Heart left ventricle (tissue), 16 donors: ENCODE results near the gene ANP32A. TPM values are rescaled to one million over a fixed set of nuclear protein-coding genes. Genes with fewer than 3 reads are reported as not detected.
A peak's percentile ranks its signal among the peaks of the same experiment; 100 is the strongest.
"Not testable (repeated sequence)": the region's sequence is repeated elsewhere in the genome, so short reads cannot be mapped to it uniquely, and the experiment has no call there.

Source experiments
- ATAC-seq, 4 donors: fragments of 200-7000 bp; cut with Tn5 transposase; one replicate each; pipeline ENCODE4 v1.9.1; 2020 to 2022; ENCODE audit warnings: moderate library complexity in 4 of 4, mild to moderate bottlenecking in 3 of 4, moderate number of reproducible peaks in 1 of 4
- DNase-seq, 5 donors: peaks; one replicate each; pipeline ENCODE4 v3.0.0-alpha.2; 2020
- H3K27ac ChIP-seq, 12 donors: fragments of 200-600 bp; sonication (generic) in 4 of 12; one replicate each; pipeline versions ENCODE4 v1.5.0 to v1.8.0; 2016 to 2022; ENCODE audit warnings: mild to moderate bottlenecking in 2 of 12
- H3K27me3 ChIP-seq, 9 donors: fragments of 200-600 bp; sonication (generic) in 2 of 9; one replicate each; pipeline versions ENCODE4 v1.5.1 to v1.8.0; 2016 to 2022; ENCODE audit warnings: mild to moderate bottlenecking in 3 of 9
- H3K36me3 ChIP-seq, 9 donors: fragments of 200-600 bp; sonication (generic) in 2 of 9; one replicate each; pipeline versions ENCODE4 v1.5.0 to v1.8.0; 2018 to 2022; ENCODE audit warnings: mild to moderate bottlenecking in 2 of 9
- H3K4me1 ChIP-seq, 12 donors: fragments of 200-600 bp; sonication (generic) in 4 of 12; one replicate each; pipeline versions ENCODE4 v1.5.0 to v1.8.0; 2016 to 2022; ENCODE audit warnings: mild to moderate bottlenecking in 3 of 12
- H3K4me3 ChIP-seq, 12 donors: fragments of 200-600 bp; sonication (generic) in 4 of 12; one replicate each; pipeline versions ENCODE4 v1.5.0 to v1.8.0; 2017 to 2022; ENCODE audit warnings: mild to moderate bottlenecking in 9 of 12, moderate library complexity in 4 of 12
- H3K9me3 ChIP-seq, 12 donors: fragments of 200-600 bp; sonication (generic) in 4 of 12; one replicate each; pipeline versions ENCODE4 v1.5.0 to v1.8.0; 2016 to 2022; ENCODE audit warnings: mild to moderate bottlenecking in 1 of 12
- POLR2A ChIP-seq, 2 donors: fragments of 450-650 bp; IDR thresholded peaks; one replicate each; pipeline ENCODE4 v1.6.1; 2017; ENCODE audit warnings: antibody characterized with exemption in 2 of 2, mild to moderate bottlenecking in 2 of 2, moderate library complexity in 2 of 2
- WGBS, 4 donors: extraction: QIAGEN DNeasy Blood & Tissue Kit in 2 of 4; methylation state at CpG; one replicate each; pipeline versions ENCODE4 v1.1.5 to v1.1.7; 2013 to 2018; 5-methylcytosine and 5-hydroxymethylcytosine counted together
- intact Hi-C, 10 donors: fragments of 100-400 bp; cut with DNase I; formaldehyde crosslinking; loops; one replicate each; pipeline versions ENCODE4 v1.11.1 to v1.14.2; 2022
- long read RNA-seq, 3 donors: library from polyadenylated mRNA; unstranded; transcript quantifications; one replicate each; pipeline ENCODE4 v2.0.0, GENCODE V29; 2020 to 2021
- polyA plus RNA-seq, 2 donors: library from polyadenylated mRNA; stranded (reverse); fragments of 200-250 nt; gene quantifications; one replicate each; pipeline ENCODE4 v1.2.3, GENCODE V29; 2013
- total RNA-seq, 9 donors: library from RNA; depleted of rRNA in 2 of 9; stranded (reverse); fragments of >200 nt in 2 of 9; fragmentation: NEBNext Ultra II Directional in 3 of 9; extraction: Animal tissue kit (Norgen Biotek cat#: 25700) in 3 of 9; gene quantifications; one replicate each; pipeline versions ENCODE4 v1.1.0 to v1.2.4, GENCODE V29; 2016 to 2023
- TF ChIP-seq, protein P1 (sequence below), 12 donors: fragments of 200-600 bp; sonication (generic) in 4 of 12; IDR thresholded peaks; one replicate each; pipeline versions ENCODE4 v1.5.0 to v1.8.0; 2018 to 2022; ENCODE audit warnings: antibody characterized with exemption in 12 of 12, mild to moderate bottlenecking in 5 of 12
- donor health status: ischemic (EF 13 %, LVEDD 7.1; RV severe dilation, severe dysfunction).
- donor health status: healthy with polysubstance abuse.
- donor health status: DM: no; HTN: yes; CAD: no.
- donor health status: DM: no; HTN: no; CAD: no.
- donor health status: ischemic (EF 25% LVEDD 6.9; RV normal size, moderate dysfunction).
- donor health status: ischemic (EF 25% LVEDD 5.7; RV mildly dilated, moderate dysfunction).
- donor health status: healthy.
- donor health status: DM: yes; HTN: yes; CAD: no.
- donor health status: ischemic (EF 35%, LVEDD 5.7; RV mildly dilated, moderate dysfunction).
- donor health status: nonischemic (EF 11% LVEDD 7.7; RV severe dilation, severe dysfunction).
- donor health status: DM: yes; HTN: yes; CAD: no.
- donor health status: PGD.
- donor health status: ischemic (EF 29% LVEDD 5.4; RV normal size, mild dysfunction).
- donor health status: nonischemic (EF 23%, LVEDD 6.1; RV moderate dilation, normal function).

The ANP32A gene
- total RNA-seq, result 100 to 1,000 TPM in 8 of 9 donors, 10 to 100 TPM in 1; 55.7 to 202 (median 142) TPM
- 100 to 1,000 TPM; 134 to 195 TPM for polyA plus RNA-seq
- long read RNA-seq, donor 1, transcript ANP32A-203 (7 exons, 2,440 nt), result major isoform, 125 of 156 reads
- long read RNA-seq, donor 1, partial matches to known transcripts, result 5 of 156 reads
- long read RNA-seq, donor 1, other reads (novel, unspliced or antisense), result 26 of 156 reads
- long read RNA-seq, donor 2, transcript ANP32A-203 (7 exons, 2,440 nt), result major isoform, 98 of 133 reads
- long read RNA-seq, donor 2, partial matches to known transcripts, result 11 of 133 reads
- long read RNA-seq, donor 2, other reads (novel, unspliced or antisense), result 24 of 133 reads
- long read RNA-seq, donor 3, transcript ANP32A-203 (7 exons, 2,440 nt), result major isoform, 105 of 124 reads
- long read RNA-seq, donor 3, partial matches to known transcripts, result 3 of 124 reads
- long read RNA-seq, donor 3, other reads (novel, unspliced or antisense), result 14 of 124 reads

DNA sequence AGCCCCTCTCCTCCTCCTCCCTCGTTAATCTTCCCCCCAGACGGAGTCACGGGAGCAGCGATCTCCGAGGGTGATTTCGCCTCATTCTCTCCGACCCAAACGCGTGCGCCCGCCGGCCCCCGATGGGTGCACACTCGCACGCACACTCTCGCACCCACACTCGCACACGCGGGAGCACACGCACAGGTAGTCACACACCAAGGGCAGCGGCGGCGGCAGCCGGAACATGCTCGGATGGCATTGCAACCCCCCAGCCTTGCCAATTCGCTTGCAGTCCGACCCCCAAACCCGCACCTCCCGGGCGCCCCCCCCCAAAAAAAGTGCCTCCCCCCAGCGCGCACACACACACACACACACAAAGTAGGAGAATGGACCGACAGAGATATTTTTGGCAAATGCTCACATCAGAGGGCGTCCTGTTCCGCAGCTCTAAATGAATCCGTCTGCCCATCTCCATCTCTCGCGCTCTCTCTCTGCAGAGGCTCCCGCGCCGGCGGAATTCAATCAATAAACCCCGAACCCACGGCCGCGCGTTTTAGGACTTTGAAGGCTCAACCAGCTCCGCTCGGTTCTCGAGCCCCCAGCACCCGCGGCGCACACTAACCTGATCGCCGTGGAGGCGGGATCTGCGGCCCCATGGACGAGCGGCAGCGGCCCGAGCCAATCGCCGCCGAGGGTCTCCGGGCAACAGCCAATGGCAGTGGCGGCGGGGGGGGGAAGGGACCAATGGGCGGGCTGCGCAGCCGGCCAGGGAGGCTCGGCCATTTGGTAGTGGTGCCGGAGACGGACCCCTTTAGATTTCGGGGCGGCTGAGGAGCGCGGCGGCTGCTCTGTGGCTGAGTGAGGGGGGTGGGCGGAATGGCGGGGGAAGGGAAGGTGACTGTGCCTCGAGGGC, at the start of gene ANP32A:
Gene ANP32A (minus strand): TSS at position 601 of the 895 bp plus-strand sequence. CDS start 144 bp downstream, at position 457.
- Histone ChIP-seq H3K27me3 (no peaks in the 10 kb centered on the region), H3K4me3 (peak within 1 kb of the TSS; percentile 80 to 98 (median 94)), H3K4me1 (peaks cover 0 to 30% (median 19%) of the 10 kb centered on the region in 12 donors), H3K27ac (peak within 1 kb of the TSS; percentile 97 to 100 (median 100)), H3K9me3 (no peaks in the 10 kb centered on the region), H3K36me3 (no peaks in the 10 kb centered on the region)
- 0 to 1% (median 1%) methylated on average over 36 to 81 of the region's 81 CpGs for WGBS, 4 donors
- peak in 1 of 2 donors; percentile 88 for TF ChIP-seq POLR2A (IDR thresholded peaks at IDR 0.05)
- TF ChIP-seq, protein P1, sequence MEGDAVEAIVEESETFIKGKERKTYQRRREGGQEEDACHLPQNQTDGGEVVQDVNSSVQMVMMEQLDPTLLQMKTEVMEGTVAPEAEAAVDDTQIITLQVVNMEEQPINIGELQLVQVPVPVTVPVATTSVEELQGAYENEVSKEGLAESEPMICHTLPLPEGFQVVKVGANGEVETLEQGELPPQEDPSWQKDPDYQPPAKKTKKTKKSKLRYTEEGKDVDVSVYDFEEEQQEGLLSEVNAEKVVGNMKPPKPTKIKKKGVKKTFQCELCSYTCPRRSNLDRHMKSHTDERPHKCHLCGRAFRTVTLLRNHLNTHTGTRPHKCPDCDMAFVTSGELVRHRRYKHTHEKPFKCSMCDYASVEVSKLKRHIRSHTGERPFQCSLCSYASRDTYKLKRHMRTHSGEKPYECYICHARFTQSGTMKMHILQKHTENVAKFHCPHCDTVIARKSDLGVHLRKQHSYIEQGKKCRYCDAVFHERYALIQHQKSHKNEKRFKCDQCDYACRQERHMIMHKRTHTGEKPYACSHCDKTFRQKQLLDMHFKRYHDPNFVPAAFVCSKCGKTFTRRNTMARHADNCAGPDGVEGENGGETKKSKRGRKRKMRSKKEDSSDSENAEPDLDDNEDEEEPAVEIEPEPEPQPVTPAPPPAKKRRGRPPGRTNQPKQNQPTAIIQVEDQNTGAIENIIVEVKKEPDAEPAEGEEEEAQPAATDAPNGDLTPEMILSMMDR (IDR thresholded peaks at IDR 0.05), result no peak
- ATAC-seq (peak; percentile 81 to 92 (median 88)), DNase-seq (peak; percentile 97 to 99 (median 99))
- intact Hi-C loops, result loop anchor here in 7 of 10 donors (2.0 to 10.0 kb wide), 7 partner anchors 26 to 266 kb away; no protein-coding TSS in a partner anchor

DNA sequence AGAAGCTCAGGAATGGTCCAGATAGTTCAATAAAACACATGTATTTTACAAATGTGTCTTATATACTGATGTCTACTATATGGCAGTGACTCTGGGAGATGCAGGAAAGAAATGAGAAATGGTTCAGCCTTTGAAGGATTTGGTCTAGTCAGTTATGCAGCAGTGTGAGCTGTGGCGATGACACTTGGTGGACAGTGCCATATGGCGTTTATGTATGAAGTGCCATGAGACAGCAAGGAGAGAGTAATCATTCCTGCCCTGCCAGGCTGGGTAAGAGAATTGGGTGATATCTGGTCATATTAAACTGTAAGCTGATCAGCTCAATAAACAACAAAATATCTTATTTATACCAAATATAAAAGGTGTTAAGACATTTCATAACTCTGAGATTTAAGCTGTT, 47.6 kb upstream of the ANP32A start:
- DNase-seq, result no peak
- WGBS, 4 donors, result 91 to 95% (median 92%) methylated on average over 2 of the region's 2 CpGs

DNA sequence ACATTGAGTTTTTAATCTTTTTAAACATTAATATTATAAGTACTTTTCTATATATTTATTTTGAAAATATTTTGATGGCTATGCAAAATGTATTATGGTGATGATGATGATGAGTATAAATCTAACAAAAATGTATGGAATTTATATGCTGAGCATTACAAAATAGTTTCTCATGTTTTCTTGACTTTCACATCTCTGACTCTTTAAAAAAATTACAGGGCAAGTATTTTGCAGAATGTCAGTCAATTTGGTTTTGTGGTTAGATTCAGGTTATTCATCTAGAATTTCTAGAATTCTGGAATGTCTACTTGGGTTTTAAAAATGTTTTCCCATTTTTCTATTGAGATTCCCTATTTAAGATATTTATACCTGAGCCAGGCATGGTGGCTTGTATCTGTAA, 41.7 kb upstream of the ANP32A start:
- intact Hi-C loops, result no loop called here
- no peak for DNase-seq
- ATAC-seq, result no peak
- TF ChIP-seq, protein P1 (IDR thresholded peaks at IDR 0.05), result no peak
- no peak for TF ChIP-seq POLR2A (IDR thresholded peaks at IDR 0.05)
- H3K4me3 ChIP-seq, result no peak overlapping the region
- no peaks in the 10 kb centered on the region for H3K4me1 ChIP-seq
- H3K36me3 ChIP-seq, result no peaks in the 10 kb centered on the region
- H3K27me3 ChIP-seq, result no peaks in the 10 kb centered on the region
- H3K9me3 ChIP-seq, result peaks cover 0 to 34% (median 15%) of the 10 kb centered on the region in 12 donors
- no peak overlapping the region for H3K27ac ChIP-seq

More for the DNA sequence above, 47.6 kb upstream of the ANP32A start:
- no peaks in the 10 kb centered on the region for H3K36me3 ChIP-seq
- H3K4me3 ChIP-seq, result no peak overlapping the region
- H3K27ac ChIP-seq, result no peak overlapping the region
- peaks cover 0 to 14% (median 6%) of the 10 kb centered on the region in 12 donors for H3K9me3 ChIP-seq
- intact Hi-C loops, result no loop called here
- no peak for ATAC-seq
- H3K4me1 ChIP-seq, result no peaks in the 10 kb centered on the region
- peaks cover 0 to 5% (median 0%) of the 10 kb centered on the region in 9 donors for H3K27me3 ChIP-seq
- no peak for TF ChIP-seq POLR2A (IDR thresholded peaks at IDR 0.05)
- TF ChIP-seq, protein P1 (IDR thresholded peaks at IDR 0.05), result no peak

DNA sequence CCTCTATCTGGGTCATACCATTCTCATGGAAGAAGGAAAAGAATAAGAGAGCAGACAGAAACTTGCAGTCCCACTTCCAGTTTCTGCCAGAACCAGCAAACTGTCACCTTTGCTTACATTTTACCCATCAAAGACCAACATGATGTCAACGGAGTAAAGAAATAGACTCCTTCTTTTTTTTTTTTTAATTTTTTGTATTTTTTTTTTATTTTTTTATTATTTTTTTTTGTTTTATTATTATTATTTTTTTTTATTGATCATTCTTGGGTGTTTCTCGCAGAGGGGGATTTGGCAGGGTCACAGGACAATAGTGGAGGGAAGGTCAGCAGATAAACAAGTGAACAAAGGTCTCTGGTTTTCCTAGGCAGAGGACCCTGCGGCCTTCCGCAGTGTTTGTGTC, 38.0 kb upstream of the ANP32A start:
- intact Hi-C loops, H3K27me3 ChIP-seq, H3K4me1 ChIP-seq, DNase-seq, H3K36me3 ChIP-seq, H3K4me3 ChIP-seq, H3K27ac ChIP-seq, ATAC-seq: not testable (repeated sequence)
- H3K9me3 ChIP-seq, result peaks cover 0 to 41% (median 20%) of the 10 kb centered on the region in 12 donors
- WGBS, 4 donors, result 81 to 90% (median 87%) methylated on average over 2 of the region's 4 CpGs

DNA sequence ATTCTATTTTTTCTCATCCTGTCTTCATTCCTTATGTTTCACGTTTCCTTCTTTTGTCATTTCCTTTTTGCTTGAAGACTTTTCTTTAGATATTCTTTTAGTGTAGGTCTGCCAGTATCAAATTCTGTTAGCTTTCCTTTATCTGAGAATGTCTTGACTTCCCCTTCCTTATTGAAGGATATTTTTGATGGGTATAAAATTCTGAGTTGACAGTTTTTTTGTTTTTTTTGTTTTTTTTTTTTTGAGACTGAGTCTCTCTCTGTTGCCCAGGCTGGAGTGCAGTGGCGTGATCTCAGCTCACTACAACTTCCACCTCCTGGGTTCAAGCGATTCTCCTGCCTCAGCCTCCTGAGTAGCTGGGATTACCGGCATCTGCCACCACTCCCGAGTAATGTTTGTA, 36.7 kb upstream of the ANP32A start:
- H3K4me3 ChIP-seq, ATAC-seq, intact Hi-C loops, H3K27me3 ChIP-seq, H3K4me1 ChIP-seq, H3K36me3 ChIP-seq, DNase-seq, H3K27ac ChIP-seq: not testable (repeated sequence)
- WGBS, 4 donors, result 82 to 91% (median 88%) methylated on average over 5 of the region's 5 CpGs
- peaks cover 0 to 31% (median 15%) of the 10 kb centered on the region in 12 donors for H3K9me3 ChIP-seq
